GM23248 (cell line): Measurements from ENCODE around the gene SRSF8.

ENCODE experiments used
- EZH2 ChIP-seq: fragments of 200-600 bp; sonication (generic); IDR thresholded peaks from 2 replicates; pipeline ENCODE4 v1.6.1; 2018; ENCODE audit warnings: antibody characterized with exemption, mild to moderate bottlenecking; ENCODE audit not compliant: insufficient read depth, poor library complexity, severe bottlenecking
- EZH2phosphoT487 ChIP-seq: fragments of 200-600 bp; sonication (generic); IDR thresholded peaks from 2 replicates; pipeline ENCODE4 v1.6.1; 2018; ENCODE audit warnings: antibody characterized with exemption, moderate library complexity, mild to moderate bottlenecking, low read depth; ENCODE audit not compliant: insufficient read depth

DNA sequence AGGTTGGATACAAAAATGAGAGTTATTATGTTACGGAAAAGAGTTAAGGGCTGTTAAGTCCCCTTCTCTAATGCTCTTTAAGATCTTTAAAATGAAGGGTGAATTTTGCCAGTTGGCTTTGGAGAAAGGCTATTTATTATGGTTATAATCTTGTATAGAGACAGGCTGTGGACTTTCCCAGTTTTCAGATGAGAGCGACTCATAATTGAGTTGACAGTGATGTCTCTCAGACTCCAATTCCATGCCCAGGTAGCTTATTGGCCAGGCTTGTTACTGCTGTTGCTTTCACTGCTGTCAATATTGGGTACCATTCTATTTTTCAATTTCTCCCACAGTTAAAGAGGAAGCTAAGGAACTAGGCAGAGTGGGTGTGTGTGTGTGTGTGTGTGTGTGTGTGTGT, 36.0 kb downstream of the SRSF8 start:
- no peak for TF ChIP-seq EZH2phosphoT487
- TF ChIP-seq EZH2, result no peak
